PC-9 (cell line): Measurements from ENCODE around the gene MAP1S. TPM values are rescaled to one million over a fixed set of nuclear protein-coding genes. Genes with fewer than 3 reads are reported as not detected.

Experiments used
- BruUV-seq: library from RNA; stranded (reverse); fragments of 400-500 nt; replicated peaks from 2 replicates; lab custom pipeline; 2021; lab: Mats Ljungman, UMichigan
- CTCF ChIA-PET: fragments of 300-600 bp; sonication (Branson Sonifier 250); formaldehyde crosslinking; loops from one replicate; lab custom pipeline; 2022; ENCODE audit warnings: antibody characterized with exemption; lab: Charles Lee
- POLR2A ChIA-PET: fragments of 300-600 bp; sonication (Branson Sonifier 250); formaldehyde crosslinking; loops from one replicate; lab custom pipeline; 2022; ENCODE audit warnings: antibody characterized with exemption; ENCODE audit not compliant: unreplicated experiment; lab: Charles Lee
- DNase-seq, 2 experiments: peaks; one replicate each; pipeline versions ENCODE4 v3.0.0 to v3.0.0-alpha.2; 2015 to 2022; ENCODE audit warnings: mixed read lengths in 1 of 2
- H2AFZ ChIP-seq: fragments of 200-600 bp; sonication (generic); 2 replicates; pipeline ENCODE4 v1.8.1; 2017; ENCODE audit warnings: antibody characterized with exemption
- H3F3A ChIP-seq: fragments of 200-600 bp; sonication (generic); 2 replicates; pipeline ENCODE4 v1.8.1; 2017; ENCODE audit warnings: antibody characterized with exemption, mild to moderate bottlenecking, low read depth; ENCODE audit not compliant: insufficient read depth
- H3K27ac ChIP-seq: fragments of 200-600 bp; sonication (generic); 2 replicates; pipeline ENCODE4 v1.6.1; 2016; ENCODE audit warnings: mixed run types
- H3K27me3 ChIP-seq: fragments of 200-600 bp; sonication (generic); 2 replicates; pipeline ENCODE4 v1.6.1; 2016; ENCODE audit warnings: low read depth, mixed run types; ENCODE audit not compliant: insufficient read depth
- H3K36me3 ChIP-seq: fragments of 200-600 bp; sonication (generic); 2 replicates; pipeline ENCODE4 v1.6.1; 2016; ENCODE audit warnings: low read depth, mixed run types
- H3K4me1 ChIP-seq: fragments of 200-600 bp; sonication (generic); replicated peaks from 2 replicates; pipeline ENCODE4 v1.6.1; 2016; ENCODE audit warnings: mixed run types; ENCODE audit not compliant: insufficient read depth
- H3K4me2 ChIP-seq: fragments of 200-600 bp; sonication (generic); 2 replicates; pipeline ENCODE4 v1.6.1; 2017; ENCODE audit warnings: mixed run types
- H3K4me3 ChIP-seq: fragments of 200-600 bp; sonication (generic); 2 replicates; pipeline ENCODE4 v1.6.1; 2016; ENCODE audit warnings: mixed run types
- H3K79me2 ChIP-seq: fragments of 200-600 bp; sonication (generic); 2 replicates; pipeline ENCODE4 v1.6.1; 2017; ENCODE audit warnings: low read depth, mixed run types
- H3K9me2 ChIP-seq: fragments of 200-600 bp; sonication (generic); 2 replicates; pipeline ENCODE4 v1.8.1; 2017; ENCODE audit warnings: mild to moderate bottlenecking; ENCODE audit not compliant: insufficient read depth
- H3K9me3 ChIP-seq: fragments of 200-600 bp; sonication (generic); 2 replicates; pipeline ENCODE4 v1.8.1; 2016; ENCODE audit warnings: low read depth; ENCODE audit not compliant: insufficient read depth
- H4K20me1 ChIP-seq: fragments of 200-600 bp; sonication (generic); 2 replicates; pipeline ENCODE4 v1.8.1; 2017; ENCODE audit not compliant: insufficient read depth
- CTCF ChIP-seq: fragments of 200-600 bp; sonication (generic); conservative IDR thresholded peaks from 2 replicates; pipeline ENCODE4 v1.6.1; 2017; ENCODE audit warnings: mixed run types, antibody characterized with exemption, mild to moderate bottlenecking, moderate library complexity
- EZH2 ChIP-seq: fragments of 200-600 bp; sonication (generic); IDR thresholded peaks from 2 replicates; pipeline ENCODE4 v1.8.0; 2017; ENCODE audit warnings: antibody characterized with exemption, low read depth
- intact Hi-C: fragments of 100-400 bp; cut with micrococcal nuclease; formaldehyde crosslinking; loops from one replicate; pipeline ENCODE4 v1.10.0; 2022; ENCODE audit not compliant: unreplicated experiment
- total RNA-seq: library from RNA; stranded (reverse); gene quantifications from 2 replicates; pipeline ENCODE4 v1.2.3, GENCODE V29; 2021

The MAP1S gene
- total RNA-seq, 1 experiment from 2014 or later = 86.9 TPM

GRCh38 chr19:17686592-17687024 is 32.7 kb upstream of the MAP1S start:
- Histone ChIP-seq H3K79me2 (no peaks in the 10 kb centered on the region), H3F3A (peaks cover 11% of the 10 kb centered on the region), H3K36me3 (no peaks in the 10 kb centered on the region), H4K20me1 (no peaks in the 10 kb centered on the region), H2AFZ (no peak overlapping the region), H3K27ac (no peak overlapping the region), H3K9me3 (no peaks in the 10 kb centered on the region), H3K4me3 (peak overlapping the region; percentile 51), H3K4me2 (peak overlapping the region; percentile 77), H3K27me3 (peaks cover 78% of the 10 kb centered on the region), H3K4me1 (peaks cover 13% of the 10 kb centered on the region; the same call in 1 of the 2 replicates), H3K9me2 (no peaks in the 10 kb centered on the region)
- CTCF ChIA-PET = interaction anchor here (0.5 to 0.7 kb wide), 2 partner anchors 9 to 98 kb away, joined by 3 to 5 read pairs; no protein-coding TSS in a partner anchor
- intact Hi-C loops = no loop called here
- POLR2A ChIA-PET = no interaction called here
- DNase-seq = no peak
- no peak for TF ChIP-seq EZH2
- TF ChIP-seq CTCF = no peak
- no TSS peak for BruUV-seq

- Histone ChIP-seq H3K27me3 (peaks cover 85% of the 10 kb centered on the region), H3K79me2 (no peaks in the 10 kb centered on the region), H3F3A (peaks cover 11% of the 10 kb centered on the region), H3K36me3 (no peaks in the 10 kb centered on the region), H3K9me3 (no peaks in the 10 kb centered on the region), H3K27ac (no peak overlapping the region), H3K4me1 (peaks cover 13% of the 10 kb centered on the region; the same call in 1 of the 2 replicates), H2AFZ (no peak overlapping the region), H3K4me2 (peak overlapping the region; percentile 77), H3K9me2 (no peaks in the 10 kb centered on the region), H4K20me1 (no peaks in the 10 kb centered on the region), H3K4me3 (peak overlapping the region; percentile 51; the same call in 1 of the 2 replicates)
- POLR2A ChIA-PET = no interaction called here
- TF ChIP-seq CTCF (no peak), EZH2 (no peak)
- no TSS peak for BruUV-seq
- no peak for DNase-seq
- CTCF ChIA-PET = no interaction called here
- intact Hi-C loops = no loop called here
Observed at GRCh38 chr19:17687141-17687856, 32.0 kb upstream of the MAP1S start.

GRCh38 chr19:17687857-17688784 is 31.2 kb upstream of the MAP1S start, which contains the start of gene UNC13A:
TSS of gene UNC13A (minus strand) at chr19:17688354. CDS start at chr19:17688199, 155 bp downstream.
- no peaks in the 10 kb centered on the region for H3K9me3 ChIP-seq
- intact Hi-C loops = no loop called here
- H3K27ac ChIP-seq = no peak within 1 kb of the TSS
- peak in 1 of 2 experiments; percentile 59 for DNase-seq
- no peaks in the 10 kb centered on the region for H3K79me2 ChIP-seq
- peaks cover 11% of the 10 kb centered on the region for H3F3A ChIP-seq
- H3K27me3 ChIP-seq = peaks cover 85% of the 10 kb centered on the region
- ChIA-PET CTCF (no interaction called here), POLR2A (no interaction called here)
- no TSS peak for BruUV-seq
- no peaks in the 10 kb centered on the region for H3K9me2 ChIP-seq
- H3K4me2 ChIP-seq = peak within 1 kb of the TSS; percentile 77
- H2AFZ ChIP-seq = no peak within 1 kb of the TSS
- no peak within 1 kb of the TSS for H3K4me3 ChIP-seq
- H3K4me1 ChIP-seq = peaks cover 13% of the 10 kb centered on the region; the same call in 1 of the 2 replicates
- no peaks in the 10 kb centered on the region for H4K20me1 ChIP-seq
- H3K36me3 ChIP-seq = no peaks in the 10 kb centered on the region
- TF ChIP-seq CTCF (no peak), EZH2 (peak; percentile 96)
